ENCODE results near the gene PSMB7.

PSMB7 gene

DNA sequence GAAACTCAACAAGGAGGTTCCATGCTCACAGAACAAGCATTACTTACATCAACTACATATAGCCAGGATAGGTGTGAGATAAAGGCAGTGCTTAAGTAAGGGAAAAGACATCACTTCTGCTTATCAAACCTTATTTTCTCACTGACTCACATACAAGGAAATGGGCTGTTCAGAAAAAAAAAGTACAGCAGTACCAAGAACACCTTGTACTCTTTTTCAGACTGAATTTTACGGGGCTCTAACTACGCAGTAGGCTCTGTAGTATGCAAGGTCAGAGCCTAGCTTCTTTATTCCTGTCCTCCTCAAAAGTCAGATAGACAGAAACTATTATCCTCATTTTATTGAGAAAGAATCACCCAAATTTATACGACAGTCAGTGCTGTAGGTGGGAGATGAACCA, 5.8 kb downstream of the PSMB7 start:
- no peak for DNase-seq

DNA sequence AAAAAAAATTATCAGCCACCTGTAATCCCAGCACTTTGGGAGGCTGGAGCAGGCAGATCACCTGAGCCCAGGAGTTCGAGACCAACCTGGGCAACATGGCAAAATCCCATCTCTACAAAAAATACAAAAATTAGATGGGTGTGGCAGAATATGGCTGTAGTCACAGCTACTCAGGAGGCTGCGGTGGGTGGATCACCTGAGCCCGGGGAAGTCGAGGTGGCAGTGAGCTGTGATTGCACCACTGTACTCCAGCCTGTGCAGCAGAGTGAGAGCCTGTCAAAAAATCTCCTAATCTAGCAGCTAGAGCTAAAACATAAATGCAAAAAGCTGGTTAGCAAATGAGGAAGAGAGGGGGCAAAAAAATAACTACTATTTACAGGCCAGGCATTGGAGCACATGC, 12.0 kb downstream of the PSMB7 start:
- no peak for DNase-seq

DNA sequence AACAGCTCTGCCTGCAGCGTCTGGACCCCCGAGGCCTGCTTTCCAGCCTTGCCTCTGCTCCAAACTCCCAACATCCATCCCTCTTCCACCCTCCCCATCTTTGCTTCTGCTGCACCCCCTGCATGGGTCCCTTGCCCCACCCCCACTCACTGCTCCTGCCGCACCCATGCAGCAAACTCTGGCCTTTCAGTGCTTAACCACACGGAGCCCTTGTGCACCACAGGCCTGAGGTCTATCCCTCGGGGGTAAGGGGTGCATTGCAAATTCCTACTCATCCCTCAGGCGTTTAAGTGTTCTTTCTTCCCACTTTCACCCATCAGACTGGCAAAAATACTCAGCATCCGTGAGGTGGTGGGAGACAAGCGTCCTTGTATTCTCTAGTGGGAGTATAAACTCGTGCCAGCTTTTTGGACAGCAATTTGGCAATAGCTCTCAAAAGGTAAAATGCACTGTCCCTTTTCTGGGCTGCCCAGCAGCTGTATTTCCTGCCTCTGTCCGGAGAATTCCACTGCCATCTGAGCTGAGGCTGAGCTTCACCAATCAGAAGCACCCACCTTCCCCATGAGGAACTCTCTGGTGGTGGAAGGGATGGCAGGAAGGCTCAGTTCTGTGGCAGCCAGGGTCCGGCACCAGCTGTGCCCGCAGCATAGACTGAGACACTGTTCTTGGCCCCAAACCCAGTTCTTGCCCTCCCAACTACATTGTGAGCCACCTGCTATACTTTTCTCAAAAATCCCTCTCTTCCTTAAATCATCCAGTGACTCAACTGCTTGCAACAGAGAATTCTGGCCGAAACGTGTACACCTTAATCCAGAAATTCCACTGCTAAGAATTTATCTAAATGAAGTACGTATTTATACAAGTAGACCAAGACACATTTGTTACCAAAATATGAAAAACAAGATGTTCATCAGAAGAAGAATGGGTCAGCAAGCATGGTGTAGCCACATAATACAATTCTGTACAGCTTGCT, 15.0 kb downstream of the PSMB7 start:
- DNase-seq = no peak

- peak; percentile 25 for DNase-seq
Observed at GRCh38 chr9:124399323-124399967, 15.8 kb downstream of the PSMB7 start.

DNA sequence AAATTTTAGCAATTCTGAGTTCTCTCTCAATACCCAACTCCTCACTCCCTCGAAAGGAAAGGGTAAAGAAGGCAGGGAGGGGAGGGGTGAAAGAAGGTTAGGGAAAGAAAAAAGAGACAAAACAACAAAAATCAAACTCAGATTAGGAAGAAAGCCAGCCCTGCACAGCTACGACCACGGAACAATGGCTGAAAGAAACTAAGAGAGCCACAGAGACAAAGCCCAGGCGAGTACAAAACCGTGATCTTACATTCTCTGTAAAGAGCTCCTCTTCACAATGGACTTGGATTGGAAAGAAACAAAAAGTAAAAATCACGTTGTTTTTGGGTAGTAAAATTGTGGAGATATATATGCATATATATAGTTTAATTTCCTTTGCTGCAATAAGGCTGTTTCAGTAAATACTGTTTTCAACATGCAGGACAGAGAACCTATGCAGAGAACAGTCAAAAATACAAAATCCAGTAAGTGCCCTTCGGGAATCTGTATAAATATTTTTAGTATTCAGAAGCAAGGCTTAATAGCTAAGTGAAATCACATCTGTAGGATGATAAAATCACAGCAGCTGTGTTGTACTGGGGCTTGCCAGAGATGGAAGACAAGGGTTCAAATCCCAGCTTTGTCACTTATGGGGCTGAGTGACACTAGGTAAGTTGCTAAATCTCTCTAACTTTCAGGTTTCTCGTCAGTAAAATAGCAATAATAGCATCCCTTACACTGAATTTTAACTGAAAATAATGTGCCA, 16.9 kb downstream of the PSMB7 start:
- no peak for DNase-seq

GRCh38 chr9:124395826-124396225, 19.4 kb downstream of the PSMB7 start:
- no peak for DNase-seq

- DNase-seq = no peak
Observed at GRCh38 chr9:124394596-124394995, 20.6 kb downstream of the PSMB7 start.

- DNase-seq = no peak
Observed at GRCh38 chr9:124394167-124394566, 21.1 kb downstream of the PSMB7 start.

DNA sequence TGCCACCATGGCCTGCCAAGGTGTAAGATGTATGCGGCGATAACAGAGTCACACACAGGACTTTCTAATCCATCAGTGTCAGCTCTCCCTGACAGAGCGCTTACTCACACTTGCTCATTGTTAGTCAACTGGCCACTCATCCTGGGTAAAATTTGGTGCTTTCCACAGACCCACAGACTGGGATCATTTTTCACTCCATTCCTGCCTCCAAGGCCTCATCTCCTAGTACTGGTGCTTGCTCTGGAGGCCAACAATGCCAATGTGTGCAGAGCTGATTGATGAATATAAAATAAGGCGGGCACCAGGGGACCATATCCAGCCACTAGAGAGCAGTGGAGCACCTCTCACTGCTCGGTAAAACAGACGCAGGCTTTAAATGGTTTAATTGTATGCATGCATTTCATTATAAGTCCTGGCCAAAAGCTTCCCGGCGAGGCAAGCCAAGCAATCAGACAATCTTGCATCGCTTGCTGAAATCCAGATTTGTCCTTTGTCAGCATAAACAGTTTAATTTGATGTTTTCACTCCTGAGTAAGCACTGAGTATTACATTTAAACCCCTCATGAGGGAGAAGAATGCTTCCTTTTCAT, 22.3 kb downstream of the PSMB7 start:
- peak; percentile 85 for DNase-seq

GRCh38 chr9:124392254-124392870, 22.9 kb downstream of the PSMB7 start:
- DNase-seq = no peak

DNA sequence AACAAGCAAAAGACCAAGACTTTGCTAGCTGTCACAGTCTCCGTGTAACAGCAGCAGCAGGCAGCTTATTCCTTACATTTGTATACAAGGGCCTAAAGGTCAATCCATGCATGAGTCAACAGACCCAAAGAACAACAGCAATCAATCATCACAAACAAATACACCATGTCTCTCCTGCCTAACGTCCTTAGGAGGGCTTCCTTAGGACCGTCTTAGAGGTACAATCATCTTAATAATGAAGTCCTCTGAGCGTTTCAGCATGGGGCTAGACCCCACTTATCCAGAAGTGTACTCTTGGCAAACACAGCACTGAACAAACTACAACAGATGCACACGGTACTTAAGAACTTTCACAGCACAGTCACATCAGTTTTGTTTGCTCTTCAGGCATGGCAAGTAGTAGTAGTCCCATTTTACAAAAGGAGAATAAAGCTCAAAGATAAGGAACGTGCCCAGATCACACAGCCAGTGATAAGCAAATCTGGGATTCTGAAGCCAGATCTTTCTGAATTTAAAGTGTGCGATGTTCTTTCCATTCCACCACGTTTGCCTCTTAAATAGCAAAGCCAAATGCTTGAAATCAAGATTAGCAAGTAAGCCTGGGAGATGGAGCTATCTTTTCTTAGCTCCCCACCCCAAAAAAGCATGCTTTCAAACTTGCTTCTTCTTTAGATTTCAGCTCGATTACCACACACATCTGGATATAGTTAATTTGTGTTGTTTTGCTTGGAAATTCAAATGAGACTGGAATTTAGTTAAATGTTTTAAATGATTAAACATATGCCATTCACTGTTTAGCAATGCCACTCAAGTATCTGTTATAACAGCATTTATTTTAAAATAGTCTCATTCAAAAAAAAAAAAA, 24.2 kb downstream of the PSMB7 start:
- DNase-seq = no peak

- DNase-seq = no peak
Observed at GRCh38 chr9:124389146-124389939, 25.9 kb downstream of the PSMB7 start.

- DNase-seq = no peak
Observed at GRCh38 chr9:124388275-124389048, 26.8 kb downstream of the PSMB7 start.

DNA sequence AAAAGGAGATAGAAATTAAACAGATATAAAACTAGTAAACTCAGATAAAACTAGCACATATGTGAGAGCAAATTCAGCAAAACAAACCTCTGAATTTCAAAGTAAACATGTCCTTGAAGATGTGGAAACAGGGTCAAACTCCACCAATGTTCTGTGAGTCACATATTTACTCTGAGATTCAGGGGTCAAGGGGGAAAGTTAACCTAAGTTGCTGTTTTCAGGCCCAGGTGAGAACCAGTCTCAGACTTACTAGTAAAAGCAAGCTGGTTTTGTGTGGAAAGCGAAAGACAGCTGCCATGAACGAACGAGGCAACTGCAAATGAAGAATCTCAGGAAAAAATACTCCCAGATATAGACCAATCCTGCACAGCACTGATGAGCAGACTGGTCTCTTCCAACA, 29.0 kb downstream of the PSMB7 start:
- no peak for DNase-seq

- DNase-seq = no peak
Observed at GRCh38 chr9:124385623-124386022, 29.6 kb downstream of the PSMB7 start.

DNA sequence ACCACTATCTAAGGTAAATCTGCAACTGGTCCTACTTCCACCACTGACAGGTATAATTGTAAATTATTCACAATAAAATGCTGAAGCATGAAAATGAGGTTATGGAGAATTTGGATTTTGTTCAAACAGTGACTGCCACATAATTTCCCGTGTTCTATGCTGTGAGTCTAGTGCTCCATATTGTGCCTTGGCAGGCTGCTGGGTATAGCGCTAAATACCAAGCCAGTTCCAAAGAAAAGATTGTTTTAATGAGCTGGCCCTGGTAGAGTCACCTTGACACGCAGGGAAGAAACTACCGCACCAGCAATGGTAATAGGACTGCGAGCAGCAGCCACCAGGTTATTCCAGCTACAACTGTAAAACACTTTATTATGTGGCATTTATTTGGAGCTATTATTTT, 30.4 kb downstream of the PSMB7 start:
- no peak for DNase-seq

- no peak for DNase-seq
Observed at GRCh38 chr9:124384210-124384609, 31.0 kb downstream of the PSMB7 start.

DNA sequence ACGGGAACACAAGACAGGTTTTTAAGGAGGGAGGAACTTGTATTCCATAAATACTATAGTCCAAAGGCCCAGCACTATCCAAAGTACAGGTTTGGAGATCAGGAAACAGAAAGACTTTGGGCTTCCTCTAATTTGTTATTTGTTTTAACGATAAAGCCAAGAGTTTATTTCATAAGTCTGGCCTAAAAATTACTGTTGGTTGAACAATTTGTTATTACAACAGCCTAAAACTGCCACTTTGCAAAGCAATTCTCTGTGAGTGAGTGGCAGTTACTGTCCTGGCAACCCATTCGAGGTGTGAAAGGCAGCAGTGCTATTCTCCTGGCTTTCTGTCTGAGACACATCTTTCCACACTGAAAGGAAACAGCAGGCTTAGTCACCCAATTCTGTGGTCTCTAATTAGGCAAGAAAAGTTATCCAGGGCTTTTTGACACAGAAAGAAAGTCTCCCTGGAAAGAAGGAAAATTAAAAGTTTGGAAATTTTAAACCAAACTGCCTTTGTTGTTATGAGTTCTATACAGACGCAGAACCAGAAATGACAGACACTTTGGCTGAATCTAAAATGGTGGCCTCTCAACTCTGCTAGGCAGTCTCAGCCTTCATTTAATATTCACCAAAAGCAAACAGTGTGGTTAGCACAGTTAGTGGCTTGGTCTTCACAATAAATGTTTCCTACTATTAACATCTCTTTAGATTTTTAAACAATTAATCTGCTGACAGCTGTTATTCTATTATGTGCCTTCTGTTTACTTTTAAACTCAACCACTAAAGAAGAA, 33.9 kb downstream of the PSMB7 start:
- DNase-seq = no peak

Measured in midbrain (tissue), 1 donor.